ENCODE measurements around the gene AMD1.
"Not testable (repeated sequence)": the region's sequence is repeated elsewhere in the genome, so short reads cannot be mapped to it uniquely, and the experiment has no call there.

The AMD1 gene

GRCh38 chr6:110876806-110877564 is 2.4 kb downstream of the AMD1 start:
- in situ Hi-C loops (cut with HindIII; ENCODE audit: low sequenced_read_pairs), result loop anchor here (5.0 to 10.0 kb wide), 5 partner anchors 62 to 345 kb away; partner anchors contain the start of genes CDK19 and GTF3C6

GRCh38 chr6:110877569-110877968 is 3.0 kb downstream of the AMD1 start:
- in situ Hi-C loops (cut with HindIII; ENCODE audit: low sequenced_read_pairs), result loop anchor here (5.0 to 10.0 kb wide), 5 partner anchors 63 to 345 kb away; partner anchors contain the start of genes CDK19 and GTF3C6

- in situ Hi-C loops (cut with HindIII; ENCODE audit: low sequenced_read_pairs), result loop anchor here (5.0 to 10.0 kb wide), 5 partner anchors 64 to 347 kb away; partner anchors contain the start of genes CDK19 and GTF3C6
These were observed 4.4 kb downstream of the AMD1 start for GRCh38 chr6:110878751-110879522.

- in situ Hi-C loops (cut with HindIII; ENCODE audit: low sequenced_read_pairs), result no loop called here
These were observed 6.1 kb downstream of the AMD1 start for GRCh38 chr6:110880651-110881050.

- in situ Hi-C loops (cut with HindIII; ENCODE audit: low sequenced_read_pairs), result no loop called here
These were observed 7.1 kb downstream of the AMD1 start for GRCh38 chr6:110881546-110882273.

- in situ Hi-C loops (cut with HindIII; ENCODE audit: low sequenced_read_pairs), result no loop called here
These were observed 7.7 kb downstream of the AMD1 start for GRCh38 chr6:110882274-110882619.

GRCh38 chr6:110882824-110883554 is 8.4 kb downstream of the AMD1 start:
- in situ Hi-C loops (cut with HindIII; ENCODE audit: low sequenced_read_pairs), result no loop called here

- in situ Hi-C loops (cut with HindIII; ENCODE audit: low sequenced_read_pairs), result no loop called here
These were observed 9.7 kb downstream of the AMD1 start for GRCh38 chr6:110884321-110884720.

GRCh38 chr6:110885526-110885925 is 10.9 kb downstream of the AMD1 start:
- in situ Hi-C loops (cut with HindIII; ENCODE audit: low sequenced_read_pairs), result no loop called here

- in situ Hi-C loops (cut with HindIII; ENCODE audit: low sequenced_read_pairs), result no loop called here
These were observed 12.1 kb downstream of the AMD1 start for GRCh38 chr6:110886555-110887167.

GRCh38 chr6:110890288-110890687 is 15.7 kb downstream of the AMD1 start:
- in situ Hi-C loops (cut with HindIII; ENCODE audit: low sequenced_read_pairs), result no loop called here

GRCh38 chr6:110895907-110896608 is 21.5 kb downstream of the AMD1 start:
- in situ Hi-C loops (cut with HindIII; ENCODE audit: low sequenced_read_pairs), result no loop called here

- in situ Hi-C loops (cut with HindIII; ENCODE audit: low sequenced_read_pairs), result no loop called here
These were observed 22.8 kb downstream of the AMD1 start for GRCh38 chr6:110897433-110897832.

- in situ Hi-C loops (cut with HindIII; ENCODE audit: low sequenced_read_pairs), result no loop called here
These were observed 23.5 kb downstream of the AMD1 start for GRCh38 chr6:110898111-110898510.

- in situ Hi-C loops (cut with HindIII; ENCODE audit: low sequenced_read_pairs), result no loop called here
These were observed 25.5 kb downstream of the AMD1 start for GRCh38 chr6:110900028-110900598.

- in situ Hi-C loops (cut with HindIII; ENCODE audit: low sequenced_read_pairs), result not testable (repeated sequence)
These were observed 27.0 kb downstream of the AMD1 start for GRCh38 chr6:110901601-110902000.

GRCh38 chr6:110902091-110902490 is 27.5 kb downstream of the AMD1 start:
- in situ Hi-C loops (cut with HindIII; ENCODE audit: low sequenced_read_pairs), result no loop called here

- in situ Hi-C loops (cut with HindIII; ENCODE audit: low sequenced_read_pairs), result not testable (repeated sequence)
These were observed 31.7 kb downstream of the AMD1 start for GRCh38 chr6:110906273-110906672.

- in situ Hi-C loops (cut with HindIII; ENCODE audit: low sequenced_read_pairs), result no loop called here
These were observed 56.2 kb downstream of the AMD1 start for GRCh38 chr6:110930781-110931180.
